AG09309 (cell line): ENCODE results near the gene CDH5.

Experiments used
- DNase-seq: peaks from one replicate; pipeline ENCODE4 v3.0.0-alpha.2; 2010; ENCODE audit warnings: low read depth
- H3K4me3 ChIP-seq: 2 replicates; pipeline ENCODE4 v1.5.1; 2011; ENCODE audit warnings: mild to moderate bottlenecking, low read depth, low read length, moderate library complexity; ENCODE audit not compliant: control insufficient read depth
- CTCF ChIP-seq: IDR thresholded peaks from 2 replicates; pipeline ENCODE4 v1.5.1; 2011; ENCODE audit warnings: mild to moderate bottlenecking, low read depth, low read length, inconsistent platforms; ENCODE audit not compliant: insufficient read depth, control insufficient read depth; ENCODE audit errors: missing control alignments

The CDH5 gene

GRCh38 chr16:66365651-66366050, 840 bp upstream of the CDH5 start:
- TF ChIP-seq CTCF, result no peak
- no peak for DNase-seq
- H3K4me3 ChIP-seq, result no peak overlapping the region

DNA sequence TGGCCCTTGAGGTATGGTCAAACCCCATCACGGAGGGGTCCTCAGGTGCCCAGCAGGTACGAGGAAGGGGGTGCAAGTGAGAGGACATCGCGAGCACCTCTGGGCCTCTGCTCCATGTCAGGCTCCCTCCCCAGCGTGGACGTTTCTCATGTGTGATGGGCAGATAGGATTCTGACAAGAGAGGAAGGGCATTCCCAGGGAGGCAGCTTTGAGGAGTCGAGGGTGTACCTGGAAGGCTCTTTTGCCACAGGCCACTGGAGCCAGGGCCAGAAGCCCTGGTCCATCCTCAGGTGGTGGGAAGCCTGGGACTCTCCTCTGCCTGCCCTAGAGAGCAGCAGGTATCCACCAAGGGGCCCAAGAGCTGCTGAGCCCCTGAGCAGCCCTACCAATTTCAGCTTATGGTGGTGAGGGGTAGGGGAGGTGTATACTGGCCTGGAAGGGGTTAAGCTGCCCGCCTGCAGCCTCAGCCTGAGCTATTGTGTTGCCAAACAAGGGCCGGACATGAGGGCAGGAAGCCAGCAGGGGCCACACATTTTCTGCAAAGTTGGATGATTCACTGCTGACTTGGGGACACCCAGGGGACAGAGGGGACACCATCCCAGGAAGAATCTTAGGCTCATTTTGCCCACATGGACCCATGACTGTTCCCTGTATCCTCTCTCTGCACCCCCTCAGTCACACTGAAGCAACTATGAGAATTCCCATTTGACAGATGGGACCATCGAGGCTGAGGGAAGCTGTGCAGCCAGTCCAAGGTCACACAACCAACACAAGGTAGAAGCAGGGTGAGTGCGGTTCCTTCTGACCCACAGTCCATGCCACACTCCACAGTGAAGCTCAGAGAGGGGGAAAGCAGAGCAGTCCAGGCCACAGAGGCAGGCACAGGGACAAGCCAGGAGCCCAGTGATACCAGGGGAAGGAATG, 1.7 kb downstream of the CDH5 start:
- DNase-seq, result no peak
- no peak for TF ChIP-seq CTCF
- H3K4me3 ChIP-seq, result no peak overlapping the region

GRCh38 chr16:66369055-66369592, 2.6 kb downstream of the CDH5 start:
- DNase-seq, result no peak
- H3K4me3 ChIP-seq, result no peak overlapping the region
- no peak for TF ChIP-seq CTCF

GRCh38 chr16:66370786-66371684, 4.5 kb downstream of the CDH5 start:
- no peak for DNase-seq
- TF ChIP-seq CTCF, result no peak
- H3K4me3 ChIP-seq, result no peak overlapping the region

DNA sequence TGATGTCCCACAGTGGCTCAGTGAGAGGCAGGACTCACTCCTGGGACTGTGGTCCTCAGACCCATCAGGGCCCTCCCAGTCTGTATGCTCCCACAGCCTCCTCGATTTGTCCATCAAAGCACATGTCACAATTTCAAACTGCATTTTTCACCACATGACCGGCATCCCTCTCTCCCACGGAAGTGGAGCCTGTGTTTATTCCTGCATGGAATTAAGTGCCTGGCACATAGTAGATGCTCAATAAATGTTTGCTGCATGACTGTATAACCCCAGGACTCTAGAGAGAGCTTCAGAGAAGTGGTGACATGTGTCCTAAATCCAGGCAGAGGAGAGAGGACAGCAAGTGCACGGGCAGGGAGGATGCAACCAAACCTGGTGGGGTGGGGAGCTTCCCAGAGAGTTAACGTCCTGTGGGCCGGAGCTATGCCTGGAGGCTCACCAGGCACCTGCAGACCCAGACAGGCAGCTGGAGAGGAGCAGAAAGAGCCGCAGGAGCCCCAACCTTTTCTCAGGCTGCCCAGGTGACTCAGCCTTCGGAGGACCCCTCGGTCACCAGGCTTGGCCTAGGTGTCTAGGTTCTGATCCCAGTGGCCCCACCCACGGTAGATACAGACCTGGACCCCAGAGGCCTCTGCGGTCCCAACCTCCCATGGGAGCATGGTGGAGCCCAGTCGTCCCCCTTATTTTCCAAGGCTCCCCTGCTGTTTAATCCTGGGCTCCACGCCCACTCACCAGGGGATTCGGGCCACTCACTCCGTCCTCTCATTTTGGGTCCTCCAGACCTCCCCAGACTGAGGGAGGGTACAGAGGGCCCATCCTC, 5.8 kb downstream of the CDH5 start:
- no peak for DNase-seq
- no peak overlapping the region for H3K4me3 ChIP-seq
- TF ChIP-seq CTCF, result no peak

DNA sequence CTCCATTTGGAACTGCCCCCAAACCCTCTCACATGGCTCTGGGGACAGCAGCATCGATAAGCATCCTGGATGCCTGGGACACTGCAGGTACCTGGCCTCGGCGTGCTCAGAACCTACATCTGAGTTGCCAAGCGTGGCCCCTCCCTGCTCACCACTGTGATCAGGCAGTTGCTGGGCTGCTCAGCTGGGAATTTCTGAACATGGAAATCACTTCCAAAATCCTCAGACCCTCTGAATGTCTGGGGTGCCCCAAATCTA, 6.3 kb downstream of the CDH5 start:
- DNase-seq, result no peak
- TF ChIP-seq CTCF, result no peak
- H3K4me3 ChIP-seq, result no peak overlapping the region
